PFSK-1 (cell line): ENCODE measurements around the gene KIF26B.

Source experiments
- FOXP2 ChIP-seq: optimal IDR thresholded peaks from 2 replicates; pipeline ENCODE3; 2011; ENCODE audit warnings: borderline replicate concordance, control low read depth, inconsistent platforms; ENCODE audit not compliant: insufficient read depth; ENCODE audit errors: extremely low read length, extremely low read depth
- POLR2AphosphoS5 ChIP-seq: IDR thresholded peaks from 2 replicates; pipeline ENCODE4 v1.6.1; 2012; ENCODE audit warnings: low read depth, mild to moderate bottlenecking, control low read depth, low read length, moderate library complexity
- REST ChIP-seq, 2 experiments: IDR thresholded peaks; 2 replicates each; pipeline versions ENCODE4 v1.6.1 to v1.8.0; 2011 to 2012; ENCODE audit warnings: low read depth in 2 of 2, low read length in 2 of 2, control low read depth in 1 of 2, inconsistent platforms in 1 of 2, mild to moderate bottlenecking in 1 of 2, moderate library complexity in 1 of 2; ENCODE audit not compliant: insufficient read depth in 1 of 2
- SIN3A ChIP-seq: IDR thresholded peaks from 2 replicates; pipeline ENCODE4 v1.6.1; 2012; ENCODE audit warnings: mild to moderate bottlenecking, low read length, moderate library complexity, borderline replicate concordance; ENCODE audit not compliant: insufficient read depth
- TAF1 ChIP-seq: IDR thresholded peaks from 2 replicates; pipeline ENCODE4 v1.6.1; 2012; ENCODE audit warnings: low read length, control low read depth, borderline replicate concordance; ENCODE audit not compliant: insufficient read depth

KIF26B gene

GRCh38 chr1:245338485-245338877 is 183.7 kb downstream of the KIF26B start:
- TF ChIP-seq POLR2AphosphoS5 (no peak), FOXP2 (no peak), SIN3A (no peak), TAF1 (no peak), REST (IDR thresholded peaks at IDR 0.05; ENCODE audit: insufficient read depth in 1 of 2, low read depth in 2 of 2, low read length in 2 of 2) (no peak)

- TF ChIP-seq REST (IDR thresholded peaks at IDR 0.05; ENCODE audit: insufficient read depth in 1 of 2, low read depth in 2 of 2, low read length in 2 of 2) = no peak
- no peak for TF ChIP-seq SIN3A
- TF ChIP-seq POLR2AphosphoS5 = no peak
- no peak for TF ChIP-seq FOXP2
- TF ChIP-seq TAF1 = no peak
Observed at GRCh38 chr1:245341743-245342142, 187.0 kb downstream of the KIF26B start.

GRCh38 chr1:245345191-245345884 is 190.6 kb downstream of the KIF26B start:
- TF ChIP-seq FOXP2 = no peak

GRCh38 chr1:245348626-245349025 is 193.8 kb downstream of the KIF26B start:
- TF ChIP-seq TAF1 (no peak), POLR2AphosphoS5 (no peak), REST (IDR thresholded peaks at IDR 0.05; ENCODE audit: insufficient read depth in 1 of 2, low read depth in 2 of 2, low read length in 2 of 2) (no peak), FOXP2 (no peak), SIN3A (no peak)

GRCh38 chr1:245353411-245353810 is 198.6 kb downstream of the KIF26B start:
- no peak for TF ChIP-seq REST (IDR thresholded peaks at IDR 0.05; ENCODE audit: insufficient read depth in 1 of 2, low read depth in 2 of 2, low read length in 2 of 2)
- TF ChIP-seq TAF1 = no peak
- no peak for TF ChIP-seq SIN3A
- TF ChIP-seq FOXP2 = no peak
- no peak for TF ChIP-seq POLR2AphosphoS5
